ENCODE results near the gene GMCL1.

The GMCL1 gene

GRCh38 chr2:69911985-69912563 lies 82.6 kb downstream of the GMCL1 start:
- TF ChIP-seq, protein P1, sequence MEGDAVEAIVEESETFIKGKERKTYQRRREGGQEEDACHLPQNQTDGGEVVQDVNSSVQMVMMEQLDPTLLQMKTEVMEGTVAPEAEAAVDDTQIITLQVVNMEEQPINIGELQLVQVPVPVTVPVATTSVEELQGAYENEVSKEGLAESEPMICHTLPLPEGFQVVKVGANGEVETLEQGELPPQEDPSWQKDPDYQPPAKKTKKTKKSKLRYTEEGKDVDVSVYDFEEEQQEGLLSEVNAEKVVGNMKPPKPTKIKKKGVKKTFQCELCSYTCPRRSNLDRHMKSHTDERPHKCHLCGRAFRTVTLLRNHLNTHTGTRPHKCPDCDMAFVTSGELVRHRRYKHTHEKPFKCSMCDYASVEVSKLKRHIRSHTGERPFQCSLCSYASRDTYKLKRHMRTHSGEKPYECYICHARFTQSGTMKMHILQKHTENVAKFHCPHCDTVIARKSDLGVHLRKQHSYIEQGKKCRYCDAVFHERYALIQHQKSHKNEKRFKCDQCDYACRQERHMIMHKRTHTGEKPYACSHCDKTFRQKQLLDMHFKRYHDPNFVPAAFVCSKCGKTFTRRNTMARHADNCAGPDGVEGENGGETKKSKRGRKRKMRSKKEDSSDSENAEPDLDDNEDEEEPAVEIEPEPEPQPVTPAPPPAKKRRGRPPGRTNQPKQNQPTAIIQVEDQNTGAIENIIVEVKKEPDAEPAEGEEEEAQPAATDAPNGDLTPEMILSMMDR (IDR thresholded peaks at IDR 0.05; ENCODE audit: low read depth, low read length, missing control alignments), result peak; percentile 36
- no peak overlapping the region for H3K4me3 ChIP-seq (replicated peaks; ENCODE audit: low read depth, low read length)
- no peak for DNase-seq (ENCODE audit: extremely low read depth, low read depth)

DNA sequence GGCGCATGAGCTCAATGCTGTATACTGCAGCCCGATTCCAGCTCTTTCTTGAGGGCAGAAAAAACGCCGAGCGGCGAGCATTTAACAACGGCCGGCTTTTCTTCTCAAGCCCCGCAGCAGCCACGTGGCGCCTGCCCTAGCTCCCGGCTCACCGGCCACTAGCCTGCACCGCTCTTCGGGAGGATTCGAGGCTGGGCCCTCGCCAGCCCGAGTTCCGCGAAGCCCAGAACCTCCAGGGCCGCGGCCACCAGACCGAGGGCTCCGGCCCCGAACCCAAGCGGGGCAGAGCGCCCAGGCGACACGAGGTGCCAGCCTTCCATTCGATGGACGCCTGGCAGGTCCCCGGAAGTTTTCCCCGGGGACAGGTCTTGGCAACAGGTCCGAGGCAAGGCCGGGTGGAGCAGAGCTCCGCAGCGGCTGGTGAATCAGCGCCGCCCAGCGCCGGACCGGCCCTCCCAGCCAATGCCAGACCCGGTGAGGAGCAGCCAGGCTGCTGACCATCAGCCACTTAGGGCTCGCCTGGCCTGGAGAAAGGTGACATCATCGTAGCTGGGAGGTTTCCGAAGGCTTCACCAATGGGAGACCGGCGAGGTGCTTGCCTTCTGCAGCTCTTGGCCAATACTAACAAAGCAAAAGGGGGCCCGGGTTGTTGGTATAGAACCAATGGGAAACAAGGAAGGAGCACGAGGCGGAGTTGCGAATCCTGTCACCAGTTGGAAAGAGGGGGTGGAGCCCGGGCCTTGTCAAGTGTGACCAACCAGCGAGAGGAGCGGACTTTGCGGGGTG lies 84.9 kb downstream of the GMCL1 start:
- peak overlapping the region; percentile 75 for H3K4me3 ChIP-seq (replicated peaks; ENCODE audit: low read depth, low read length)
- DNase-seq (ENCODE audit: extremely low read depth, low read depth), result peak; percentile 99
- TF ChIP-seq, protein P1 (IDR thresholded peaks at IDR 0.05; ENCODE audit: low read depth, low read length, missing control alignments), result peak; percentile 2

GRCh38 chr2:69914950-69915945 lies 85.8 kb downstream of the GMCL1 start, which contains the start of gene MXD1:
MXD1 (plus strand) TSS chr2:69915109; CDS start chr2:69915331, 222 bp downstream.
- TF ChIP-seq, protein P1 (IDR thresholded peaks at IDR 0.05; ENCODE audit: low read depth, low read length, missing control alignments), result no peak
- peak within 1 kb of the TSS; percentile 75 for H3K4me3 ChIP-seq (replicated peaks; ENCODE audit: low read depth, low read length)
- no peak for DNase-seq (ENCODE audit: extremely low read depth, low read depth)

DNA sequence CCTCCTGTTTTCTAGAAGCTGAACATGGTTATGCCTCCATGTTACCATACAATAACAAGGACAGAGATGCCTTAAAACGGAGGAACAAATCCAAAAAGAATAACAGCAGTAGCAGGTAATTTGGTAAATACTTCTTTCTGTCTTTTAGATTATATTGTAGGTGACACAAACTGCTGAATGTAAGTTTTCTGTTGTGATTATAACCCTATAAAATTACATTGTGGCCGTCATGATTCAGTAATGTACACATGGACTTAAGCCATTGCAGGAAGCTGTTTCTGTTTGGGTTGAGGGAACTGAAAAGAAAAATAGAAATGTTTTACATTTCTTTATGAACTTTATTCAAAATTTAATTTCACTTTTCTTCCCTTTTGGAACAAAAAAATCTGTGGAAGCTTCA lies 86.6 kb downstream of the GMCL1 start:
- TF ChIP-seq, protein P1 (IDR thresholded peaks at IDR 0.05; ENCODE audit: low read depth, low read length, missing control alignments), result no peak
- peak overlapping the region; percentile 75 for H3K4me3 ChIP-seq (replicated peaks; ENCODE audit: low read depth, low read length)
- no peak for DNase-seq (ENCODE audit: extremely low read depth, low read depth)

- H3K4me3 ChIP-seq (replicated peaks; ENCODE audit: low read depth, low read length), result no peak overlapping the region
- DNase-seq (ENCODE audit: extremely low read depth, low read depth), result no peak
- TF ChIP-seq, protein P1 (IDR thresholded peaks at IDR 0.05; ENCODE audit: low read depth, low read length, missing control alignments), result no peak
Measured at GRCh38 chr2:69917852-69918251, 88.4 kb downstream of the GMCL1 start.

- no peak overlapping the region for H3K4me3 ChIP-seq (replicated peaks; ENCODE audit: low read depth, low read length)
- TF ChIP-seq, protein P1 (IDR thresholded peaks at IDR 0.05; ENCODE audit: low read depth, low read length, missing control alignments), result no peak
- DNase-seq (ENCODE audit: extremely low read depth, low read depth), result no peak
Measured at GRCh38 chr2:69918401-69918800, 88.9 kb downstream of the GMCL1 start.

All from HFF-Myc (cell line).